PFSK-1 (cell line): ENCODE data around the gene MAST4.

Source experiments
- POLR2AphosphoS5 ChIP-seq: IDR thresholded peaks from 2 replicates; pipeline ENCODE4 v1.6.1; 2012; ENCODE audit warnings: low read depth, mild to moderate bottlenecking, control low read depth, low read length, moderate library complexity
- SIN3A ChIP-seq: IDR thresholded peaks from 2 replicates; pipeline ENCODE4 v1.6.1; 2012; ENCODE audit warnings: mild to moderate bottlenecking, low read length, moderate library complexity, borderline replicate concordance; ENCODE audit not compliant: insufficient read depth
- TAF1 ChIP-seq: IDR thresholded peaks from 2 replicates; pipeline ENCODE4 v1.6.1; 2012; ENCODE audit warnings: low read length, control low read depth, borderline replicate concordance; ENCODE audit not compliant: insufficient read depth
- TF ChIP-seq, protein P1 (sequence below), 2 experiments: IDR thresholded peaks; 2 replicates each; pipeline versions ENCODE4 v1.6.1 to v1.8.0; 2011 to 2012; ENCODE audit warnings: low read depth in 2 of 2, low read length in 2 of 2, control low read depth in 1 of 2, inconsistent platforms in 1 of 2, mild to moderate bottlenecking in 1 of 2, moderate library complexity in 1 of 2; ENCODE audit not compliant: insufficient read depth in 1 of 2

- TF ChIP-seq, protein P1, sequence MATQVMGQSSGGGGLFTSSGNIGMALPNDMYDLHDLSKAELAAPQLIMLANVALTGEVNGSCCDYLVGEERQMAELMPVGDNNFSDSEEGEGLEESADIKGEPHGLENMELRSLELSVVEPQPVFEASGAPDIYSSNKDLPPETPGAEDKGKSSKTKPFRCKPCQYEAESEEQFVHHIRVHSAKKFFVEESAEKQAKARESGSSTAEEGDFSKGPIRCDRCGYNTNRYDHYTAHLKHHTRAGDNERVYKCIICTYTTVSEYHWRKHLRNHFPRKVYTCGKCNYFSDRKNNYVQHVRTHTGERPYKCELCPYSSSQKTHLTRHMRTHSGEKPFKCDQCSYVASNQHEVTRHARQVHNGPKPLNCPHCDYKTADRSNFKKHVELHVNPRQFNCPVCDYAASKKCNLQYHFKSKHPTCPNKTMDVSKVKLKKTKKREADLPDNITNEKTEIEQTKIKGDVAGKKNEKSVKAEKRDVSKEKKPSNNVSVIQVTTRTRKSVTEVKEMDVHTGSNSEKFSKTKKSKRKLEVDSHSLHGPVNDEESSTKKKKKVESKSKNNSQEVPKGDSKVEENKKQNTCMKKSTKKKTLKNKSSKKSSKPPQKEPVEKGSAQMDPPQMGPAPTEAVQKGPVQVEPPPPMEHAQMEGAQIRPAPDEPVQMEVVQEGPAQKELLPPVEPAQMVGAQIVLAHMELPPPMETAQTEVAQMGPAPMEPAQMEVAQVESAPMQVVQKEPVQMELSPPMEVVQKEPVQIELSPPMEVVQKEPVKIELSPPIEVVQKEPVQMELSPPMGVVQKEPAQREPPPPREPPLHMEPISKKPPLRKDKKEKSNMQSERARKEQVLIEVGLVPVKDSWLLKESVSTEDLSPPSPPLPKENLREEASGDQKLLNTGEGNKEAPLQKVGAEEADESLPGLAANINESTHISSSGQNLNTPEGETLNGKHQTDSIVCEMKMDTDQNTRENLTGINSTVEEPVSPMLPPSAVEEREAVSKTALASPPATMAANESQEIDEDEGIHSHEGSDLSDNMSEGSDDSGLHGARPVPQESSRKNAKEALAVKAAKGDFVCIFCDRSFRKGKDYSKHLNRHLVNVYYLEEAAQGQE (IDR thresholded peaks at IDR 0.05; ENCODE audit: insufficient read depth in 1 of 2, low read depth in 2 of 2, low read length in 2 of 2): no peak
- no peak for TF ChIP-seq POLR2AphosphoS5
- no peak for TF ChIP-seq SIN3A
- TF ChIP-seq TAF1: no peak
Measured at GRCh38 chr5:67009028-67009427, 412.8 kb downstream of the MAST4 start.
